ENCODE results near the gene FAM9C.

DNA sequence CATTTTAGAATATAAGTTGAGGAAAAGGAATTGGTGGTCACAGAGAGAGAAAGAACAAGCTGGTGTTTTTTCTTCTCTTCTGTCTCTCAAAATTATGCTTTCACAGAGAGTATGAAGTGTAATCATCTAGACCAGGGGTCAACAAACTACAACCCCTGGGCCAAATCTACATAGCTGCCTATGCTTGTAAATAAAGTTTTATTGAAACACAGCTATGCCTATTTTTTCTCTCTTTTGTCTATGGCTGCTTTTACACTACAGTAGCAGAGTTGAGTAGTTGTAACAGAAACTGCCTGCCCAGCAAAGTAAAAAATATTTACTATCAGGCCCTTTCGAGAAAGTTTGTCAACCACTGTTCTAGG, 6.7 kb upstream of the FAM9C start:
- no peak for TF ChIP-seq RFX5 (IDR thresholded peaks at IDR 0.05; ENCODE audit: low read depth, low read length)
- TF ChIP-seq, protein P1, sequence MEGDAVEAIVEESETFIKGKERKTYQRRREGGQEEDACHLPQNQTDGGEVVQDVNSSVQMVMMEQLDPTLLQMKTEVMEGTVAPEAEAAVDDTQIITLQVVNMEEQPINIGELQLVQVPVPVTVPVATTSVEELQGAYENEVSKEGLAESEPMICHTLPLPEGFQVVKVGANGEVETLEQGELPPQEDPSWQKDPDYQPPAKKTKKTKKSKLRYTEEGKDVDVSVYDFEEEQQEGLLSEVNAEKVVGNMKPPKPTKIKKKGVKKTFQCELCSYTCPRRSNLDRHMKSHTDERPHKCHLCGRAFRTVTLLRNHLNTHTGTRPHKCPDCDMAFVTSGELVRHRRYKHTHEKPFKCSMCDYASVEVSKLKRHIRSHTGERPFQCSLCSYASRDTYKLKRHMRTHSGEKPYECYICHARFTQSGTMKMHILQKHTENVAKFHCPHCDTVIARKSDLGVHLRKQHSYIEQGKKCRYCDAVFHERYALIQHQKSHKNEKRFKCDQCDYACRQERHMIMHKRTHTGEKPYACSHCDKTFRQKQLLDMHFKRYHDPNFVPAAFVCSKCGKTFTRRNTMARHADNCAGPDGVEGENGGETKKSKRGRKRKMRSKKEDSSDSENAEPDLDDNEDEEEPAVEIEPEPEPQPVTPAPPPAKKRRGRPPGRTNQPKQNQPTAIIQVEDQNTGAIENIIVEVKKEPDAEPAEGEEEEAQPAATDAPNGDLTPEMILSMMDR (conservative IDR thresholded peaks at IDR 0.05; ENCODE audit: low read depth, low read length): no peak
- TF ChIP-seq BHLHE40 (IDR thresholded peaks at IDR 0.05; ENCODE audit: low read depth, low read length): no peak
- TF ChIP-seq POLR2A (IDR thresholded peaks at IDR 0.05; ENCODE audit: low read depth, low read length): no peak
- TF ChIP-seq, protein P2, sequence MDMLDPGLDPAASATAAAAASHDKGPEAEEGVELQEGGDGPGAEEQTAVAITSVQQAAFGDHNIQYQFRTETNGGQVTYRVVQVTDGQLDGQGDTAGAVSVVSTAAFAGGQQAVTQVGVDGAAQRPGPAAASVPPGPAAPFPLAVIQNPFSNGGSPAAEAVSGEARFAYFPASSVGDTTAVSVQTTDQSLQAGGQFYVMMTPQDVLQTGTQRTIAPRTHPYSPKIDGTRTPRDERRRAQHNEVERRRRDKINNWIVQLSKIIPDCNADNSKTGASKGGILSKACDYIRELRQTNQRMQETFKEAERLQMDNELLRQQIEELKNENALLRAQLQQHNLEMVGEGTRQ (IDR thresholded peaks at IDR 0.05; ENCODE audit: low read depth, low read length): no peak
